H9 (cell line): ENCODE data around the gene RPS16. TPM values are rescaled to one million over a fixed set of nuclear protein-coding genes. Genes with fewer than 3 reads are reported as not detected.

Experiments
- DNase-seq: peaks from one replicate; pipeline ENCODE4 v3.0.0-alpha.2; 2017
- H2AFZ ChIP-seq: one replicate; pipeline ENCODE4 v1.6.1; 2013; ENCODE audit warnings: mild to moderate bottlenecking, low read length, control low read depth, moderate library complexity
- H2AK5ac ChIP-seq: 2 replicates; pipeline ENCODE4 v1.6.1; 2013; ENCODE audit warnings: low read length, control low read depth, mixed read lengths; ENCODE audit not compliant: insufficient read length
- H2BK120ac ChIP-seq: one replicate; pipeline ENCODE4 v1.6.1; 2013; ENCODE audit warnings: low read depth, mild to moderate bottlenecking, low read length, control low read depth, inconsistent platforms; ENCODE audit not compliant: poor library complexity, severe bottlenecking
- H2BK12ac ChIP-seq: 2 replicates; pipeline ENCODE4 v1.6.1; 2013; ENCODE audit warnings: low read length, control low read depth, mixed read lengths, low read depth; ENCODE audit not compliant: insufficient read length
- H2BK15ac ChIP-seq: 2 replicates; pipeline ENCODE4 v1.6.1; 2013; ENCODE audit warnings: low read depth, low read length, control low read depth
- H2BK20ac ChIP-seq: one replicate; pipeline ENCODE4 v1.6.1; 2013; ENCODE audit warnings: low read depth, mild to moderate bottlenecking, low read length, control low read depth, inconsistent platforms; ENCODE audit not compliant: poor library complexity, severe bottlenecking
- H2BK5ac ChIP-seq: 2 replicates; pipeline ENCODE4 v1.6.1; 2013; ENCODE audit warnings: low read length, control low read depth, mixed read lengths; ENCODE audit not compliant: insufficient read length
- H3K14ac ChIP-seq: 2 replicates; pipeline ENCODE4 v1.6.1; 2013; ENCODE audit warnings: low read length, control low read depth; ENCODE audit not compliant: insufficient read depth
- H3K18ac ChIP-seq: 2 replicates; pipeline ENCODE4 v1.6.1; 2013; ENCODE audit warnings: low read depth, mild to moderate bottlenecking, mixed read lengths, low read length, control low read depth; ENCODE audit not compliant: insufficient read length
- H3K23ac ChIP-seq: 2 replicates; pipeline ENCODE4 v1.6.1; 2013; ENCODE audit warnings: low read length, control low read depth, mixed read lengths, low read depth; ENCODE audit not compliant: insufficient read length
- H3K23me2 ChIP-seq: 2 replicates; pipeline ENCODE4 v1.6.1; 2013; ENCODE audit warnings: low read depth, mild to moderate bottlenecking, mixed read lengths, low read length, control low read depth; ENCODE audit not compliant: insufficient read length, poor library complexity, severe bottlenecking
- H3K27ac ChIP-seq: 2 replicates; pipeline ENCODE4 v1.5.1; 2013; ENCODE audit warnings: low read length, control low read depth, mixed read lengths, low read depth; ENCODE audit not compliant: insufficient read length
- H3K27me3 ChIP-seq: 2 replicates; pipeline ENCODE4 v1.6.1; 2013; ENCODE audit warnings: low read length, control low read depth, inconsistent platforms; ENCODE audit not compliant: insufficient read depth
- H3K4ac ChIP-seq: 2 replicates; pipeline ENCODE4 v1.6.1; 2013; ENCODE audit warnings: low read depth, mild to moderate bottlenecking, control low read depth, inconsistent platforms, low read length, moderate library complexity
- H3K4me1 ChIP-seq: 2 replicates; pipeline ENCODE4 v1.6.1; 2013; ENCODE audit warnings: low read length, control low read depth, inconsistent platforms; ENCODE audit not compliant: insufficient read depth
- H3K4me2 ChIP-seq: 2 replicates; pipeline ENCODE4 v1.6.1; 2013; ENCODE audit warnings: low read length, control low read depth, mixed read lengths; ENCODE audit not compliant: insufficient read length, insufficient read depth
- H3K56ac ChIP-seq: 2 replicates; pipeline ENCODE4 v1.6.1; 2013; ENCODE audit warnings: low read depth, mild to moderate bottlenecking, mixed read lengths, low read length, control low read depth; ENCODE audit not compliant: insufficient read length
- H3K79me1 ChIP-seq: 2 replicates; pipeline ENCODE4 v1.6.1; 2013; ENCODE audit warnings: low read depth, mild to moderate bottlenecking, moderate library complexity, low read length, control low read depth, inconsistent platforms; ENCODE audit not compliant: insufficient read depth, poor library complexity, severe bottlenecking
- H3K79me2 ChIP-seq: 2 replicates; pipeline ENCODE4 v1.6.1; 2013; ENCODE audit warnings: low read length, control low read depth, inconsistent platforms; ENCODE audit not compliant: insufficient read depth
- H3K9ac ChIP-seq: 2 replicates; pipeline ENCODE4 v1.6.1; 2013; ENCODE audit warnings: low read length, control low read depth, mixed read lengths; ENCODE audit not compliant: insufficient read length; ENCODE audit errors: extremely low read depth
- H3K9me3 ChIP-seq: one replicate; pipeline ENCODE4 v1.6.1; 2013; ENCODE audit warnings: low read depth, low read length, inconsistent platforms; ENCODE audit not compliant: control insufficient read depth
- H3T11ph ChIP-seq: one replicate; pipeline ENCODE4 v1.6.1; 2013; ENCODE audit warnings: mild to moderate bottlenecking, low read length, control low read depth, inconsistent platforms
- H4K20me1 ChIP-seq: one replicate; pipeline ENCODE4 v1.6.1; 2013; ENCODE audit not compliant: control insufficient read depth, insufficient read length, insufficient read depth
- H4K5ac ChIP-seq: 2 replicates; pipeline ENCODE4 v1.6.1; 2013; ENCODE audit warnings: low read depth, mild to moderate bottlenecking, mixed read lengths, low read length, control low read depth; ENCODE audit not compliant: insufficient read length
- H4K8ac ChIP-seq: replicated peaks from 2 replicates; pipeline ENCODE4 v1.6.1; 2013; ENCODE audit warnings: low read length, control low read depth, mixed read lengths, low read depth; ENCODE audit not compliant: insufficient read length
- H4K91ac ChIP-seq: 2 replicates; pipeline ENCODE4 v1.6.1; 2013; ENCODE audit warnings: low read depth, mild to moderate bottlenecking, moderate library complexity, mixed read lengths, low read length, control low read depth; ENCODE audit not compliant: insufficient read length
- H3K27ac Mint-ChIP-seq, 3 experiments: 2 replicates in 2 of 3; 3 replicates in 1 of 3; pipeline ENCODE4 v1.8.0; 2020 to 2021; ENCODE audit warnings: mixed read lengths in 3 of 3, mild to moderate bottlenecking in 1 of 3, moderate library complexity in 1 of 3
- H3K27me3 Mint-ChIP-seq: 2 replicates; pipeline ENCODE4 v1.8.0; 2021; ENCODE audit warnings: low read depth, mild to moderate bottlenecking, moderate library complexity, mixed read lengths
- H3K36me3 Mint-ChIP-seq, 3 experiments: 2 replicates in 2 of 3; 3 replicates in 1 of 3; pipeline ENCODE4 v1.8.0; 2020 to 2021; ENCODE audit warnings: low read depth in 3 of 3, mixed read lengths in 3 of 3; ENCODE audit not compliant: insufficient read depth in 1 of 3
- H3K4me1 Mint-ChIP-seq, 2 experiments: 2 replicates each; pipeline ENCODE4 v1.8.0; 2020; ENCODE audit warnings: mixed read lengths in 2 of 2
- H3K4me3 Mint-ChIP-seq, 2 experiments: 2 replicates in 1 of 2; 3 replicates in 1 of 2; pipeline ENCODE4 v1.8.0; 2020 to 2021; ENCODE audit warnings: mild to moderate bottlenecking in 2 of 2, mixed read lengths in 2 of 2, moderate library complexity in 1 of 2
- H3K9me3 Mint-ChIP-seq, 2 experiments: 2 replicates in 1 of 2; 3 replicates in 1 of 2; pipeline ENCODE4 v1.8.0; 2020; ENCODE audit warnings: mild to moderate bottlenecking in 2 of 2, mixed read lengths in 2 of 2, moderate library complexity in 1 of 2
- WGBS: extraction: QIAGEN DNeasy Blood & Tissue Kit; methylation state at CpG from one replicate; pipeline ENCODE4 v1.1.7; 2013; ENCODE audit warnings: missing lambda C conversion rate, low lambda C conversion rate, mixed read lengths; ENCODE audit not compliant: insufficient read length; ENCODE audit errors: extremely low coverage; 5-methylcytosine and 5-hydroxymethylcytosine counted together
- total RNA-seq: library from RNA; stranded (reverse); gene quantifications from 2 replicates; pipeline ENCODE4 v1.2.1, GENCODE V29; 2021
- TF ChIP-seq, protein P1 (sequence below): fragments of 200-600 bp; sonication (generic); conservative IDR thresholded peaks from 3 replicates; pipeline ENCODE4 v1.8.0; 2021; ENCODE audit warnings: antibody characterized with exemption, mild to moderate bottlenecking

Gene RPS16
- total RNA-seq, 1 experiment from 2014 or later, result 2,711 TPM

- H4K5ac ChIP-seq, result no peak overlapping the region
- H2BK12ac ChIP-seq, result no peak overlapping the region
- no peak overlapping the region for H4K8ac ChIP-seq
- no peaks in the 10 kb centered on the region for H3K9me3 Mint-ChIP-seq
- H2BK5ac ChIP-seq, result no peak overlapping the region
- no peak overlapping the region for H3K4ac ChIP-seq
- TF ChIP-seq, protein P1, sequence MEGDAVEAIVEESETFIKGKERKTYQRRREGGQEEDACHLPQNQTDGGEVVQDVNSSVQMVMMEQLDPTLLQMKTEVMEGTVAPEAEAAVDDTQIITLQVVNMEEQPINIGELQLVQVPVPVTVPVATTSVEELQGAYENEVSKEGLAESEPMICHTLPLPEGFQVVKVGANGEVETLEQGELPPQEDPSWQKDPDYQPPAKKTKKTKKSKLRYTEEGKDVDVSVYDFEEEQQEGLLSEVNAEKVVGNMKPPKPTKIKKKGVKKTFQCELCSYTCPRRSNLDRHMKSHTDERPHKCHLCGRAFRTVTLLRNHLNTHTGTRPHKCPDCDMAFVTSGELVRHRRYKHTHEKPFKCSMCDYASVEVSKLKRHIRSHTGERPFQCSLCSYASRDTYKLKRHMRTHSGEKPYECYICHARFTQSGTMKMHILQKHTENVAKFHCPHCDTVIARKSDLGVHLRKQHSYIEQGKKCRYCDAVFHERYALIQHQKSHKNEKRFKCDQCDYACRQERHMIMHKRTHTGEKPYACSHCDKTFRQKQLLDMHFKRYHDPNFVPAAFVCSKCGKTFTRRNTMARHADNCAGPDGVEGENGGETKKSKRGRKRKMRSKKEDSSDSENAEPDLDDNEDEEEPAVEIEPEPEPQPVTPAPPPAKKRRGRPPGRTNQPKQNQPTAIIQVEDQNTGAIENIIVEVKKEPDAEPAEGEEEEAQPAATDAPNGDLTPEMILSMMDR, result no peak
- H3K27ac ChIP-seq, result no peak overlapping the region
- H2BK20ac ChIP-seq, result no peak overlapping the region
- no peaks in the 10 kb centered on the region for H3K79me2 ChIP-seq
- DNase-seq, result no peak
- H4K91ac ChIP-seq, result no peak overlapping the region
- no peak overlapping the region for H3T11ph ChIP-seq
- H3K14ac ChIP-seq, result no peak overlapping the region
- no peaks in the 10 kb centered on the region; the same call in 1 of the 2 replicates for H3K27me3 Mint-ChIP-seq
- no peaks in the 10 kb centered on the region for H3K27me3 ChIP-seq
- H3K27ac Mint-ChIP-seq, result no peak overlapping the region
- H3K9me3 ChIP-seq, result no peaks in the 10 kb centered on the region
- no peak overlapping the region for H2BK120ac ChIP-seq
- no peak overlapping the region for H2AK5ac ChIP-seq
- H3K9ac ChIP-seq, result no peak overlapping the region
- no peaks in the 10 kb centered on the region for H3K23me2 ChIP-seq
- H2BK15ac ChIP-seq, result no peak overlapping the region
- no peaks in the 10 kb centered on the region for H3K4me1 ChIP-seq
- no peak overlapping the region for H2AFZ ChIP-seq
- peaks cover 3% of the 10 kb centered on the region for H4K20me1 ChIP-seq
- no peak overlapping the region for H3K4me2 ChIP-seq
- no peak overlapping the region for H3K18ac ChIP-seq
- WGBS, result no CpG with 5 or more reads among the region's 6 CpGs
- H3K79me1 ChIP-seq, result no peaks in the 10 kb centered on the region
- no peak overlapping the region for H3K23ac ChIP-seq
- H3K4me1 Mint-ChIP-seq, result peaks cover 0 to 3% of the 10 kb centered on the region in 2 experiments; a peak in 1 of 4 replicates
- H3K4me3 Mint-ChIP-seq, result no peak overlapping the region
- H3K56ac ChIP-seq, result no peak overlapping the region
- H3K36me3 Mint-ChIP-seq, result peaks cover 49 to 85% (median 79%) of the 10 kb centered on the region in 3 experiments
Measured at GRCh38 chr19:39469567-39469966, 33.8 kb upstream of the RPS16 start.
